Renal pelvis (tissue), 4 donors: Measurements from ENCODE around the gene CROCC2. TPM values are rescaled to one million over a fixed set of nuclear protein-coding genes. Genes with fewer than 3 reads are reported as not detected.
A peak's percentile ranks its signal among the peaks of the same experiment; 100 is the strongest.

ENCODE experiments used
- DNase-seq: peaks from one replicate; pipeline ENCODE4 v3.0.0-alpha.2; 2013
- polyA plus RNA-seq, 3 donors: library from polyadenylated mRNA; unstranded; fragments of 120-200 nt; gene quantifications; one replicate each; pipeline ENCODE4 v1.2.1, GENCODE V29; 2013; ENCODE audit not compliant: insufficient read length in 3 of 3

The CROCC2 gene
- polyA plus RNA-seq, 3 donors = 0.04 to 0.07 (median 0.06) TPM

- DNase-seq = no peak
Measured at GRCh38 chr2:240998995-240999791, 93.1 kb downstream of the CROCC2 start.

- no peak for DNase-seq
Measured at GRCh38 chr2:240999873-241000541, 93.9 kb downstream of the CROCC2 start.

- DNase-seq = no peak
Measured at GRCh38 chr2:241000831-241001321, 94.7 kb downstream of the CROCC2 start.

- no peak for DNase-seq
Measured at GRCh38 chr2:241001413-241002274, 95.5 kb downstream of the CROCC2 start.

- DNase-seq = no peak
Measured at GRCh38 chr2:241002275-241003046, 96.3 kb downstream of the CROCC2 start.

GRCh38 chr2:241003047-241003360, 96.9 kb downstream of the CROCC2 start:
- no peak for DNase-seq

GRCh38 chr2:241003369-241003768, 97.2 kb downstream of the CROCC2 start:
- no peak for DNase-seq

- DNase-seq = no peak
Measured at GRCh38 chr2:241003830-241004564, 97.9 kb downstream of the CROCC2 start.

GRCh38 chr2:241005569-241005968, 99.4 kb downstream of the CROCC2 start:
- DNase-seq = no peak

- DNase-seq = no peak
Measured at GRCh38 chr2:241006412-241006811, 100.3 kb downstream of the CROCC2 start.

- DNase-seq = no peak
Measured at GRCh38 chr2:241007111-241007510, 101.0 kb downstream of the CROCC2 start.

GRCh38 chr2:241007880-241008710, 102.0 kb downstream of the CROCC2 start:
- DNase-seq = no peak

GRCh38 chr2:241008711-241009121, 102.6 kb downstream of the CROCC2 start:
- no peak for DNase-seq

GRCh38 chr2:241009191-241009590, 103.1 kb downstream of the CROCC2 start:
- no peak for DNase-seq

GRCh38 chr2:241009601-241010530, 103.7 kb downstream of the CROCC2 start:
- peak; percentile 52 for DNase-seq

- DNase-seq = no peak
Measured at GRCh38 chr2:241010531-241011295, 104.6 kb downstream of the CROCC2 start.

GRCh38 chr2:241011296-241011600, 105.1 kb downstream of the CROCC2 start:
- DNase-seq = no peak
